Prostate gland (tissue), 2 donors: ENCODE measurements around the gene XCL1.
"Not testable (repeated sequence)": the region's sequence is repeated elsewhere in the genome, so short reads cannot be mapped to it uniquely, and the experiment has no call there.

ENCODE experiments used
- POLR2A ChIP-seq: fragments of 450-650 bp; IDR thresholded peaks from one replicate; pipeline ENCODE4 v1.6.1; 2016; ENCODE audit warnings: antibody characterized with exemption, mild to moderate bottlenecking
- POLR2AphosphoS5 ChIP-seq: sonication (generic); formaldehyde crosslinking; IDR thresholded peaks from one replicate; pipeline ENCODE4 v1.6.1; 2017; ENCODE audit warnings: antibody characterized with exemption
- TF ChIP-seq, protein P1 (sequence below), 4 experiments: fragments of 200-600 bp in 2 of 4; fragments of 450-650 bp in 2 of 4; sonication (generic) in 2 of 4; IDR thresholded peaks; 1 replicate in 3 of 4; 2 replicates in 1 of 4; pipeline ENCODE4 v1.5.1; 2016 to 2019; ENCODE audit warnings: antibody characterized with exemption in 4 of 4, mild to moderate bottlenecking in 2 of 4, moderate library complexity in 2 of 4

DNA sequence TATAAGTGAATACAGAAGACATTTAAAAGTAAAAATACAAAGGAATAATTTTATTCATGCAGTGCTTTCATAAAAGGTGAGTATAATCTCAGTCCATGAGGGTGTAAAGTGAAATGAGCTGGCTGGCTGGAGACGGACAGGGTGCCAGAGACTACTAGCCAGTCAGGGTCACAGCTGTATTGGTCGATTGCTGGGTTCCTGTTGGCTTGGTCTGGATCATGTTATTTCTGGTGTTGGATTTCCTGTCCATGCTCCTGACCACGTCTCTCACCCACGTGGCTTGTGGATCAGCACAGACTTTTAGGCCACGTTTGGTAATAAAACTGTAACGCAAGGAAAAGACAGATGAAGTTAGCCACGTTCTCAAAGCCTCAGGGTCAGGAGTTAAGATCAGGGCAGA is 35.6 kb upstream of the XCL1 start:
- TF ChIP-seq, protein P1, sequence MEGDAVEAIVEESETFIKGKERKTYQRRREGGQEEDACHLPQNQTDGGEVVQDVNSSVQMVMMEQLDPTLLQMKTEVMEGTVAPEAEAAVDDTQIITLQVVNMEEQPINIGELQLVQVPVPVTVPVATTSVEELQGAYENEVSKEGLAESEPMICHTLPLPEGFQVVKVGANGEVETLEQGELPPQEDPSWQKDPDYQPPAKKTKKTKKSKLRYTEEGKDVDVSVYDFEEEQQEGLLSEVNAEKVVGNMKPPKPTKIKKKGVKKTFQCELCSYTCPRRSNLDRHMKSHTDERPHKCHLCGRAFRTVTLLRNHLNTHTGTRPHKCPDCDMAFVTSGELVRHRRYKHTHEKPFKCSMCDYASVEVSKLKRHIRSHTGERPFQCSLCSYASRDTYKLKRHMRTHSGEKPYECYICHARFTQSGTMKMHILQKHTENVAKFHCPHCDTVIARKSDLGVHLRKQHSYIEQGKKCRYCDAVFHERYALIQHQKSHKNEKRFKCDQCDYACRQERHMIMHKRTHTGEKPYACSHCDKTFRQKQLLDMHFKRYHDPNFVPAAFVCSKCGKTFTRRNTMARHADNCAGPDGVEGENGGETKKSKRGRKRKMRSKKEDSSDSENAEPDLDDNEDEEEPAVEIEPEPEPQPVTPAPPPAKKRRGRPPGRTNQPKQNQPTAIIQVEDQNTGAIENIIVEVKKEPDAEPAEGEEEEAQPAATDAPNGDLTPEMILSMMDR (IDR thresholded peaks at IDR 0.05), result not testable (repeated sequence)
- TF ChIP-seq POLR2AphosphoS5, POLR2A: not testable (repeated sequence)
